HG03378 (cell line): ENCODE data around the gene LIX1.

ENCODE experiments used
- ATAC-seq: cut with Tn5 transposase; IDR thresholded peaks from one replicate; pipeline ENCODE4 v1.9.1; 2021; ENCODE audit warnings: mild to moderate bottlenecking, moderate library complexity; ENCODE audit not compliant: unreplicated experiment

LIX1 gene

GRCh38 chr5:97077246-97077645 is 65.2 kb downstream of the LIX1 start:
- no peak for ATAC-seq

- ATAC-seq: no peak
Measured at GRCh38 chr5:97076098-97076497, 66.3 kb downstream of the LIX1 start.

- ATAC-seq: no peak
Measured at GRCh38 chr5:97075649-97076048, 66.8 kb downstream of the LIX1 start.

GRCh38 chr5:97074859-97075489 is 67.4 kb downstream of the LIX1 start:
- no peak for ATAC-seq

GRCh38 chr5:97073420-97073819 is 69.0 kb downstream of the LIX1 start:
- no peak for ATAC-seq

DNA sequence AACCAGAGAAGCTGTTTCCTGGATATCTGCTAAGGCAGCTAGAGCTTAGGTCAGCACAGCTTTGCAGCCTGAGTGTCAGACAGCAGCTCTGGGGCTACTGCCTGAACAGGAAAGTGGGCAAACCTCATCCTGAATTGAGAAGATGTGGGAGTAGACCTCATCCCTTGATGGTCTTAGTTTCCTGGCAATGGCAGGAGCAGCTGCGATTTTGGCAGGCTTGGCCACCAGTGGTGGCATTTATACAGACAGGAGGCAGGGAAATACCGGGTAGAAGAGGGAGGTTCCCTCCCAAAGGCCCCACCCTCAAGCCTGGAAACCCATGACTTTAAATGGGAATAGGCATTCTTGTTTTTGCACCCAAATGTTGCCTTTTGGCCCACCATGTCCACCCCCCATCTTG is 69.7 kb downstream of the LIX1 start:
- no peak for ATAC-seq

GRCh38 chr5:97071993-97072392 is 70.4 kb downstream of the LIX1 start:
- ATAC-seq: no peak

- ATAC-seq: no peak
Measured at GRCh38 chr5:97071101-97071500, 71.3 kb downstream of the LIX1 start.

- ATAC-seq: no peak
Measured at GRCh38 chr5:97070234-97070633, 72.2 kb downstream of the LIX1 start.

GRCh38 chr5:97067296-97067850 is 75.0 kb downstream of the LIX1 start:
- ATAC-seq: no peak

DNA sequence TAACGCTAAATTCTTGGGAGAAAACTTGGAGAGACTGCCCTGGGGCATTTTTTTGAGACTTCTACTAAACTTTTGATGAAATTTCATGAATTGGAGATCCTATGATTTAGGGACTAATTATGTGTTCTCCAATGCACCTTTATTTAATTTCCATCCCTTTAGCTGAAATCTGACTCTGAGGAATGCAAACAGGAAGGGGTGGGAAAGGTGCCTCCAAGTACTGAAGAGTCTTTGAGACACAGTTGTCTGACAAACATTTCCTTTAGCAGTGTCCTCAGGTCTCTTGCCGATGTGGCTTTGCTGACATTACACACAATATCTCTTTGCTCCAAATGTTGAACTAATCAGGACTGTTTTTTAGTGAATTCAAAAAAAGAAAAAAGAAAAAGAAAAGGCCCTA is 76.9 kb downstream of the LIX1 start:
- ATAC-seq: no peak

GRCh38 chr5:97063251-97063650 is 79.2 kb downstream of the LIX1 start:
- no peak for ATAC-seq

GRCh38 chr5:97062046-97062445 is 80.4 kb downstream of the LIX1 start:
- ATAC-seq: no peak

- ATAC-seq: no peak
Measured at GRCh38 chr5:97056263-97056662, 86.1 kb downstream of the LIX1 start.

GRCh38 chr5:97049175-97049574 is 93.2 kb downstream of the LIX1 start:
- ATAC-seq: no peak

DNA sequence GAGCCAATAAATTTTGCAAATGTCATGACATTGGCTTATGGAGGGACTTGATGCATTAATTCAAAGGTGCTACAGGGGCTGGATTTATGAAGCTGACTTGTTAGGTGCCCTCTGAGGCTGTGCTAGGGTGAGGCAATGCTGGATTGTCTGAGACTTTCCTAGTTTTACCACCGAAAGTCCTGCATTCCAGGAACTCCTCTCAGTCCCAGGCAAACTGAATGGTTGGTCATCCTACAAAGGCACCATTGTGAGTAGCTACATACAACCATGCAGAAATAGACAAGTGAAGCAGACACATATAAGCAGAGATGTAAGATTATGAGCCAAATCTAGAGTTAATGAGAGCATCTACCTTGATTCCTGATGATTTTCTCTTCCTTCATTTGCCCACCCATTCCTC is 95.3 kb downstream of the LIX1 start:
- ATAC-seq: no peak

- ATAC-seq: no peak
Measured at GRCh38 chr5:97046270-97046982, 96.0 kb downstream of the LIX1 start.

DNA sequence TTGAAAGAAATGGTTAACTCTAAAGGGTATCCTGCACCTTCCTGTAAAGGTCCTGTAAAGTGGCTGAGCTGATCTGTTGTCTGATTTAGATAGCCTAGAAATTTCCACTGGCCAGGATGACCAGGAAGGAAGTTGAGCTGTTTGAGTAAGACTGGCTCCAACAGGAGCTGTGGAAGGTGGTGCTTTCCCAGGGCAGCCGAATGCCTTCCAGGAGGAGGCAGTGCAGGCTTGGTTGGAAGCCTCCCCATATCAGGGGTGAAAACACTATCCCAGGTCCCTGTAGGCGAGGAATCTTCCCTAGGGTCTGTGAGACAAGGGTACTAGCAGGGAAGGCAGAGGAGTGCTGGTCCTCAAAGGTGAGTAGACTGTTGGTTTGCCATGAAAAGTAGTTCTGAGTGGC is 98.4 kb downstream of the LIX1 start:
- ATAC-seq: no peak

GRCh38 chr5:97043511-97043910 is 98.9 kb downstream of the LIX1 start:
- ATAC-seq: no peak

- ATAC-seq: no peak
Measured at GRCh38 chr5:97042996-97043395, 99.4 kb downstream of the LIX1 start.
